H9 (cell line): ENCODE measurements around the gene EPHB2. TPM values are rescaled to one million over a fixed set of nuclear protein-coding genes. Genes with fewer than 3 reads are reported as not detected.

Experiments used
- DNase-seq: peaks from one replicate; pipeline ENCODE4 v3.0.0-alpha.2; 2017
- H2AFZ ChIP-seq: one replicate; pipeline ENCODE4 v1.6.1; 2013; ENCODE audit warnings: mild to moderate bottlenecking, low read length, control low read depth, moderate library complexity
- H2AK5ac ChIP-seq: 2 replicates; pipeline ENCODE4 v1.6.1; 2013; ENCODE audit warnings: low read length, control low read depth, mixed read lengths; ENCODE audit not compliant: insufficient read length
- H2BK120ac ChIP-seq: one replicate; pipeline ENCODE4 v1.6.1; 2013; ENCODE audit warnings: low read depth, mild to moderate bottlenecking, low read length, control low read depth, inconsistent platforms; ENCODE audit not compliant: poor library complexity, severe bottlenecking
- H2BK12ac ChIP-seq: 2 replicates; pipeline ENCODE4 v1.6.1; 2013; ENCODE audit warnings: low read length, control low read depth, mixed read lengths, low read depth; ENCODE audit not compliant: insufficient read length
- H2BK15ac ChIP-seq: 2 replicates; pipeline ENCODE4 v1.6.1; 2013; ENCODE audit warnings: low read depth, low read length, control low read depth
- H2BK20ac ChIP-seq: one replicate; pipeline ENCODE4 v1.6.1; 2013; ENCODE audit warnings: low read depth, mild to moderate bottlenecking, low read length, control low read depth, inconsistent platforms; ENCODE audit not compliant: poor library complexity, severe bottlenecking
- H2BK5ac ChIP-seq: 2 replicates; pipeline ENCODE4 v1.6.1; 2013; ENCODE audit warnings: low read length, control low read depth, mixed read lengths; ENCODE audit not compliant: insufficient read length
- H3K14ac ChIP-seq: 2 replicates; pipeline ENCODE4 v1.6.1; 2013; ENCODE audit warnings: low read length, control low read depth; ENCODE audit not compliant: insufficient read depth
- H3K18ac ChIP-seq: 2 replicates; pipeline ENCODE4 v1.6.1; 2013; ENCODE audit warnings: low read depth, mild to moderate bottlenecking, mixed read lengths, low read length, control low read depth; ENCODE audit not compliant: insufficient read length
- H3K23ac ChIP-seq: 2 replicates; pipeline ENCODE4 v1.6.1; 2013; ENCODE audit warnings: low read length, control low read depth, mixed read lengths, low read depth; ENCODE audit not compliant: insufficient read length
- H3K23me2 ChIP-seq: 2 replicates; pipeline ENCODE4 v1.6.1; 2013; ENCODE audit warnings: low read depth, mild to moderate bottlenecking, mixed read lengths, low read length, control low read depth; ENCODE audit not compliant: insufficient read length, poor library complexity, severe bottlenecking
- H3K27ac ChIP-seq: 2 replicates; pipeline ENCODE4 v1.5.1; 2013; ENCODE audit warnings: low read length, control low read depth, mixed read lengths, low read depth; ENCODE audit not compliant: insufficient read length
- H3K27me3 ChIP-seq: 2 replicates; pipeline ENCODE4 v1.6.1; 2013; ENCODE audit warnings: low read length, control low read depth, inconsistent platforms; ENCODE audit not compliant: insufficient read depth
- H3K4ac ChIP-seq: 2 replicates; pipeline ENCODE4 v1.6.1; 2013; ENCODE audit warnings: low read depth, mild to moderate bottlenecking, control low read depth, inconsistent platforms, low read length, moderate library complexity
- H3K4me1 ChIP-seq: 2 replicates; pipeline ENCODE4 v1.6.1; 2013; ENCODE audit warnings: low read length, control low read depth, inconsistent platforms; ENCODE audit not compliant: insufficient read depth
- H3K4me2 ChIP-seq: 2 replicates; pipeline ENCODE4 v1.6.1; 2013; ENCODE audit warnings: low read length, control low read depth, mixed read lengths; ENCODE audit not compliant: insufficient read length, insufficient read depth
- H3K56ac ChIP-seq: 2 replicates; pipeline ENCODE4 v1.6.1; 2013; ENCODE audit warnings: low read depth, mild to moderate bottlenecking, mixed read lengths, low read length, control low read depth; ENCODE audit not compliant: insufficient read length
- H3K79me1 ChIP-seq: 2 replicates; pipeline ENCODE4 v1.6.1; 2013; ENCODE audit warnings: low read depth, mild to moderate bottlenecking, moderate library complexity, low read length, control low read depth, inconsistent platforms; ENCODE audit not compliant: insufficient read depth, poor library complexity, severe bottlenecking
- H3K79me2 ChIP-seq: 2 replicates; pipeline ENCODE4 v1.6.1; 2013; ENCODE audit warnings: low read length, control low read depth, inconsistent platforms; ENCODE audit not compliant: insufficient read depth
- H3K9ac ChIP-seq: 2 replicates; pipeline ENCODE4 v1.6.1; 2013; ENCODE audit warnings: low read length, control low read depth, mixed read lengths; ENCODE audit not compliant: insufficient read length; ENCODE audit errors: extremely low read depth
- H3K9me3 ChIP-seq: one replicate; pipeline ENCODE4 v1.6.1; 2013; ENCODE audit warnings: low read depth, low read length, inconsistent platforms; ENCODE audit not compliant: control insufficient read depth
- H3T11ph ChIP-seq: one replicate; pipeline ENCODE4 v1.6.1; 2013; ENCODE audit warnings: mild to moderate bottlenecking, low read length, control low read depth, inconsistent platforms
- H4K20me1 ChIP-seq: one replicate; pipeline ENCODE4 v1.6.1; 2013; ENCODE audit not compliant: control insufficient read depth, insufficient read length, insufficient read depth
- H4K5ac ChIP-seq: 2 replicates; pipeline ENCODE4 v1.6.1; 2013; ENCODE audit warnings: low read depth, mild to moderate bottlenecking, mixed read lengths, low read length, control low read depth; ENCODE audit not compliant: insufficient read length
- H4K8ac ChIP-seq: replicated peaks from 2 replicates; pipeline ENCODE4 v1.6.1; 2013; ENCODE audit warnings: low read length, control low read depth, mixed read lengths, low read depth; ENCODE audit not compliant: insufficient read length
- H4K91ac ChIP-seq: 2 replicates; pipeline ENCODE4 v1.6.1; 2013; ENCODE audit warnings: low read depth, mild to moderate bottlenecking, moderate library complexity, mixed read lengths, low read length, control low read depth; ENCODE audit not compliant: insufficient read length
- H3K27ac Mint-ChIP-seq, 3 experiments: 2 replicates in 2 of 3; 3 replicates in 1 of 3; pipeline ENCODE4 v1.8.0; 2020 to 2021; ENCODE audit warnings: mixed read lengths in 3 of 3, mild to moderate bottlenecking in 1 of 3, moderate library complexity in 1 of 3
- H3K27me3 Mint-ChIP-seq: 2 replicates; pipeline ENCODE4 v1.8.0; 2021; ENCODE audit warnings: low read depth, mild to moderate bottlenecking, moderate library complexity, mixed read lengths
- H3K36me3 Mint-ChIP-seq, 3 experiments: 2 replicates in 2 of 3; 3 replicates in 1 of 3; pipeline ENCODE4 v1.8.0; 2020 to 2021; ENCODE audit warnings: low read depth in 3 of 3, mixed read lengths in 3 of 3; ENCODE audit not compliant: insufficient read depth in 1 of 3
- H3K4me1 Mint-ChIP-seq, 2 experiments: 2 replicates each; pipeline ENCODE4 v1.8.0; 2020; ENCODE audit warnings: mixed read lengths in 2 of 2
- H3K4me3 Mint-ChIP-seq, 2 experiments: 2 replicates in 1 of 2; 3 replicates in 1 of 2; pipeline ENCODE4 v1.8.0; 2020 to 2021; ENCODE audit warnings: mild to moderate bottlenecking in 2 of 2, mixed read lengths in 2 of 2, moderate library complexity in 1 of 2
- H3K9me3 Mint-ChIP-seq, 2 experiments: 2 replicates in 1 of 2; 3 replicates in 1 of 2; pipeline ENCODE4 v1.8.0; 2020; ENCODE audit warnings: mild to moderate bottlenecking in 2 of 2, mixed read lengths in 2 of 2, moderate library complexity in 1 of 2
- WGBS: extraction: QIAGEN DNeasy Blood & Tissue Kit; methylation state at CpG from one replicate; pipeline ENCODE4 v1.1.7; 2013; ENCODE audit warnings: missing lambda C conversion rate, low lambda C conversion rate, mixed read lengths; ENCODE audit not compliant: insufficient read length; ENCODE audit errors: extremely low coverage; 5-methylcytosine and 5-hydroxymethylcytosine counted together
- total RNA-seq: library from RNA; stranded (reverse); gene quantifications from 2 replicates; pipeline ENCODE4 v1.2.1, GENCODE V29; 2021
- TF ChIP-seq, protein P1 (sequence below): fragments of 200-600 bp; sonication (generic); conservative IDR thresholded peaks from 3 replicates; pipeline ENCODE4 v1.8.0; 2021; ENCODE audit warnings: antibody characterized with exemption, mild to moderate bottlenecking

Gene EPHB2
- total RNA-seq, 1 experiment from 2014 or later = 9.5 TPM

DNA sequence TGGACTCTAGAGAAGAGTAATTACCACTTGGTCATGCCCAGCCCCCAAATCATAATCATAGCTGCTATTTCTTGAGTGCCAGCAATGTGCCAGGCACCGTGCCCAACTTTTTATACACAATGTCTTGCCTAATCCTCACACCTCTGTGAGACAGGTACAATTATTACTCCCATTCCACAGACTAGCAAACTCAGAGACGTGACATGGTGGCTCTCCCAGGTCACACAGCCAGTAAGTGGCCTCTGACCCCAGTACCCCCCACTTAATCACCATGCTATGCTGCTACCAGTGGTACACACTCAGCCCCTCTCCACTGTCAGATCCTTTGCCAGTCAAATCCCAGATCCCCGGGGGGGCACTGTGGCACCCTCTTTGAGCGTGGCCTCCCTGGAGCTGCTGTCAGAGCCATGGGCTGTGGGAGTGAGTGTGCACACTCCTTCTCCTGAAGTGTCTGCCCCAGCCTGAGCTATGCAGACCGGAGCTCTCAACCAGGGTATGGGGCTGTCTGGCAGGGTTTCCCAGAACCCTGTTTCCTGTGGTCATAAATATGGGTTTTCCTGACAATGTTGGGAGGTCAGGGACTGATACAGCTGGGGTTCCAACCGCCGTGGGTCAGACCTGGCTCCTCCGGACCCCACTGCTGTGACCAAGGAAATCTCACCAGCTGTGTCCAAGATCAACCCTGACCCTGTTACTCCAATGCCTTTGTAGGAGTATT, 210.3 kb downstream of the EPHB2 start:
- Histone ChIP-seq H4K8ac (no peak overlapping the region), H3K4me2 (no peak overlapping the region), H4K20me1 (no peaks in the 10 kb centered on the region), H2BK20ac (no peak overlapping the region), H3K79me2 (no peaks in the 10 kb centered on the region), H3K23ac (no peak overlapping the region), H3K79me1 (no peaks in the 10 kb centered on the region), H3K23me2 (no peaks in the 10 kb centered on the region), H3K9me3 (no peaks in the 10 kb centered on the region), H2AFZ (no peak overlapping the region), H4K91ac (no peak overlapping the region), H4K5ac (no peak overlapping the region), H3K56ac (no peak overlapping the region), H3K9ac (no peak overlapping the region), H2BK15ac (no peak overlapping the region), H3K27me3 (no peaks in the 10 kb centered on the region), H2BK5ac (no peak overlapping the region), H3K14ac (no peak overlapping the region; the same call in 1 of the 2 replicates), H3K18ac (no peak overlapping the region), H3K27ac (no peak overlapping the region), H2AK5ac (no peak overlapping the region), H3T11ph (no peak overlapping the region), H2BK12ac (no peak overlapping the region), H3K4me1 (no peaks in the 10 kb centered on the region), H2BK120ac (no peak overlapping the region), H3K4ac (no peak overlapping the region)
- TF ChIP-seq, protein P1, sequence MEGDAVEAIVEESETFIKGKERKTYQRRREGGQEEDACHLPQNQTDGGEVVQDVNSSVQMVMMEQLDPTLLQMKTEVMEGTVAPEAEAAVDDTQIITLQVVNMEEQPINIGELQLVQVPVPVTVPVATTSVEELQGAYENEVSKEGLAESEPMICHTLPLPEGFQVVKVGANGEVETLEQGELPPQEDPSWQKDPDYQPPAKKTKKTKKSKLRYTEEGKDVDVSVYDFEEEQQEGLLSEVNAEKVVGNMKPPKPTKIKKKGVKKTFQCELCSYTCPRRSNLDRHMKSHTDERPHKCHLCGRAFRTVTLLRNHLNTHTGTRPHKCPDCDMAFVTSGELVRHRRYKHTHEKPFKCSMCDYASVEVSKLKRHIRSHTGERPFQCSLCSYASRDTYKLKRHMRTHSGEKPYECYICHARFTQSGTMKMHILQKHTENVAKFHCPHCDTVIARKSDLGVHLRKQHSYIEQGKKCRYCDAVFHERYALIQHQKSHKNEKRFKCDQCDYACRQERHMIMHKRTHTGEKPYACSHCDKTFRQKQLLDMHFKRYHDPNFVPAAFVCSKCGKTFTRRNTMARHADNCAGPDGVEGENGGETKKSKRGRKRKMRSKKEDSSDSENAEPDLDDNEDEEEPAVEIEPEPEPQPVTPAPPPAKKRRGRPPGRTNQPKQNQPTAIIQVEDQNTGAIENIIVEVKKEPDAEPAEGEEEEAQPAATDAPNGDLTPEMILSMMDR = no peak
- no peak overlapping the region for H3K4me3 Mint-ChIP-seq
- peaks cover 2 to 10% of the 10 kb centered on the region in 2 experiments; a peak in 2 of 4 replicates for H3K4me1 Mint-ChIP-seq
- WGBS = no CpG with 5 or more reads among the region's 8 CpGs
- no peaks in the 10 kb centered on the region for H3K36me3 Mint-ChIP-seq
- H3K27ac Mint-ChIP-seq = no peak overlapping the region
- H3K27me3 Mint-ChIP-seq = no peaks in the 10 kb centered on the region; the same call in none of the 2 replicates
- no peaks in the 10 kb centered on the region for H3K9me3 Mint-ChIP-seq
- DNase-seq = no peak
